Activated CD8-positive, alpha-beta memory T cell treated with anti-CD3 and anti-CD28 coated beads, Interleukin-2, amount 50 U/mL, for 24 hours (primary cell): ENCODE measurements around the gene MTFMT.
A peak's percentile ranks its signal among the peaks of the same experiment; 100 is the strongest.
"Not testable (repeated sequence)": the region's sequence is repeated elsewhere in the genome, so short reads cannot be mapped to it uniquely, and the experiment has no call there.

Source experiments
- DNase-seq: peaks from one replicate; pipeline ENCODE4 v3.0.0-alpha.2; 2020; ENCODE audit errors: extremely low read depth

Gene MTFMT

DNA sequence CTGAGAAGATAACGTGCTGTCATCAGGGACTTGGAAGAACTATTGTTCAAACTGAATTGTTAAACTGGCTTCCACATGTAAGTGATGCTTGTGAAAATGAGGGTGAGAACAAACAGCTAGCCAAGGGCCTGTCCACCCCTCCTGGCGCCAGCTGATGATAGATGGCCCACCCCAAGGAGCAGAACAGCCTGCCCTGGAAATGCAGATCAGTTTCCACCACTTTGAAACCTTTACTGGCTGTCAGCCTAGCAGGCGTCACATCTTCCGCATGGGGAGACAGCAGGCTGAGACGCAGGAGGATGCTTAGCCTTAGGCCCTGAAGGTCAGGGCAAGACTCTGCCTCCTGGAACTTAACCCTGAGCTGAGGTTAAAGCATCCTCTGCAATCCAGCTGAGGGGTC is 9.4 kb upstream of the MTFMT start:
- no peak for DNase-seq

DNA sequence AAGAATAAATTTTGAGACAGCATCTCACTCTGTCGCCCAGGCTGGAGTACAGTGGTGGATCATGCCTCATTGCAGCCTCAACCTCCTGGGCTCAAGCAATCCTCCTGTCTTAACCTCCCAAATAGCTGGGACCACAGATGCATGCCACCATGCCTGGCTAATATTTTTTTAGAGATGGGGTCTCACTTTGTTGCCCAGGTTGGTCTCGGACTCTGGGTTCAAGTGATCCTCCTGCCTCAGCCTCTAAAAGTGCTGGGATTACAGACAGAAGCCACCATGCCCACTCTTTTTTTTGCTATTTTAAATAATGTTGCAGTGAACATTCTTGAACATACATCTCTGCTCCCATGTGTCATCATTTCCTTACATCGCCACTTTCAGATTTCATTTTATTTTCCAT is 9.0 kb upstream of the MTFMT start:
- no peak for DNase-seq

DNA sequence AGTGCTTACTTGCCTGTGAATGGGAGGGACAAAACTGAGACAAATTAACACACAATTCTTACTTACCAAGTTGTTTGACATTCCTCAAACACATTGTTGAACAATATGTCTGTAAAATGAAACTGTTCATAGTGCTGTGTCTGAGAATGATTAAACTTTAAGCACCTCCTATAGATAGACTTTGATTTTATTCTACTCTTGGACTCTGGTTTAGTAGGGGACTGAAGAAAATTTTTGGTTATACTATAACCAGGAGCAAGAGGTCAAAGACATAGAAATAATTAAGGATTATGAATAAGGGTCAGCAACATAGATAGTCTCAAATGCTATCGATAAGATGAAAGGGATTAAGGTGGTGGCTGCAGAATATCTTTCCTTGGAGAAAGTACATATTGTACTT is 7.9 kb upstream of the MTFMT start:
- DNase-seq = no peak

DNA sequence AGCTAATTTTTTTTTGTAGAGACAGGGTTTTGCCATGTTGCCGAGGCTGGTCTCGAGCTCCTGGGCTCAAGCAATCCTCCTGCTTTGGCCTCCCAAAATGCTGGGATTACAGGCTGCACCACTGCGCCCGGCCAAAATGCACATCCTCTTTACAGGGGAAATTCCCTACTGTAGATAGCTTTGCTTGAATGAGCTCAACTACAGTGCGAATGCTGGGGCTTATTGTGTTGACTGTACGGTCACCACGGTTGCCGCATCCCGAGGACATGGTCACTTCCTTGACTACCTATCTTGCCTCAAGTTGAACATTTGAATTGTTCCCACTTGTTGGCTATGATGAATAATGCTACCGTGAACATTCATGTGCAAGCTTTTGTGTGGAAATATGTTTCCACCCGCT is 5.3 kb upstream of the MTFMT start:
- DNase-seq = no peak

DNA sequence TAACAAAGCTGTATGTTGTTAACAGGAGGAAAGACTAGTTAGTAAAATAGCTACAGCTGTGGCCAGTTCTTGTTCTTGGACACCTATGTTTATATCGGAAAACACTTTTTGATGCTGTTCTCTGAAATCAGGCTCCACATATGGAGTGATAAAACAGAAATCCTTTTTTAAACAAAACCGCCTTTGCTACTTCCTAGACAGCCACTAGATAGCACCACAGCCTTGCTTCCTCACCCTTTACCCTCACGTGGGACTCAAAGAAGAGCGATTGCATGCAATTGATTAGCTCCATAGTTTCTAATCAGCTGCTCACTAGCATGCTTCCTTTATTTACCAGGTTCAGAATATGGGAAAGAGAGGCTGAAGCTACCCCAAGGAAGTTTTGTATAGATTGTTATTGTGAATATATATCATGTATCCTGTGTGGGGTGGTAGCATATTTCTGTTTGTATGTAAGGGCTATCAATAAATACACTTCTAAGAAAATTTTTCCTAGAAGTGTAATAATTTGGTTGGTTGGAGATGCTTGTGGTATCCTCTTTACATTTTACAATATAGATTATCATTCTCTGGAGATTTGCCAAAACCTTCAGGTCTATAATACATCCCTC is 4.3 kb upstream of the MTFMT start:
- no peak for DNase-seq

DNA sequence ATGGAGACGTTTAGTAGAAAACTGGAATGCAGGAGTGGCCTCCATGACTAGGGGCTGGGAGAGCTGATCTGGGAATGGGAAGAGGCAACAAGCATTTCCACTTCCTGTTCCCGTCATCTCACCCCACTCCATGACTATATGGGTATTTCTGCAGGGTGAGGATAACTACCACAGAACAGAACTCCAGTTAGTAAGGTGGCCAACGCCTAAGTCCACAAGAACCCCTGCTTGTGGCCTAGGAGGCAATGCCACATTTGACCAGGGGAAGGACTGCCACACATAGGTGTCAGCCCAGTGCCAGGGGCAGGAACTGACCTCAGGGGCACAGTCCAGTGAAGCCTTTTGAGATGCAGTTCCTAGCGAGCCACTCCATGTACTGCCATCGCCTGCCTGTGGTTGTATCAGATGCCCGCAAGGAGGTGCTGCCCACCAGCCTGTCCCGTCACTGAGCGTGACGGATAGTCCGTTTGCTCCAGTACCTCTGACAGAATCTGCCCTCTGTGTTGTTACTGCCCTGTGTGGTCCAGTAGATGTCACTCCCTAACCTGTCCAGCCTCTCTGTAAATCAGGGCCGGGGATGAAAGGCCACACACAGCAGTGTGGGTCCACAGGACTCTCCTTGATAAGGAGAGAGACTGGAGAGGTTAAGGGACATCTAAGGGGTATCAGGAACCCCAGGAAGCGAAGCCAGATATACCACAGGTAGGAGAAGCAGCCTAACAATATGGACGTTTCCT is 3.5 kb upstream of the MTFMT start:
- no peak for DNase-seq

DNA sequence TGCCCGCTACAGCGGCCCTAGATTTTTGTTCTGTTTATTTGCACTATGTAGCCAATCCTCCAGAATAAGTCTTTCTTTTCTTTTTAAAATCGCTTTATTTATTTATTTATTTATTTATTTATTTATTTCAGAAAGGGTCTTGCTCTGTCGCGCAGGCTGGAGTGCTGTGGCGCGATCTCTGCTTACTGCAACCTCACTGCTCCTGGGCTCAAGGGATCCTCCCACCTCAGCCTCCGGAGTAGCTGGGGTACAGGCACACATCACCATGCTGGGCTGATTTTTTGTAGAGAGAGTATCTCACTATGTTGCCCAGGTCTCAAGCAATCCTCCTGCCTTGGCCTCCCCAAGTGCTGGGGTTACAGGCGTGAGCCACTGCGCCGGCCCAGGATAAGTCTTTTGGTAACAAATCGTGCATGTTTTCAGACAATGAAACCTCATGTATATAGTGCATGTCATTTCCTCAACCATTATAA is 333 bp upstream of the MTFMT start:
- no peak for DNase-seq

DNA sequence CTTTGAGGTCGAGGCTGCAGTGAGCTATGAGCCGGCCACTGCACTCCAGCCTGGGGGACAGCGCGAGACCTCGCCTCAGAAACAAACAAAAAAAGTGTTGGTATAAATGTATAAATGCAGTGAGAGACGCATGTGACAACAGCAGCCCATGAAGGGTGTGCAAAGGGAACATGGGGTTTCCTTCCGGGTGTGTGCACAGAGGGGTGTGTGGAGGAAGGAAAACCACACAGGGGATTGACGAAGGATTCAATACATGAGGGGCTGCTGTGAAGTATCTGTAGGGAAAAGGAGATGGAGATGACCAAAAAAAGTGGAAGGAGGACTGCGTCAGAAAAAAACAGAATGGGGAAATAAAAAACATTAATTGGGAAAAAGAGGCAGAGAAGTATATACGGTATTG is 1.1 kb downstream of the MTFMT start:
- DNase-seq = no peak

DNA sequence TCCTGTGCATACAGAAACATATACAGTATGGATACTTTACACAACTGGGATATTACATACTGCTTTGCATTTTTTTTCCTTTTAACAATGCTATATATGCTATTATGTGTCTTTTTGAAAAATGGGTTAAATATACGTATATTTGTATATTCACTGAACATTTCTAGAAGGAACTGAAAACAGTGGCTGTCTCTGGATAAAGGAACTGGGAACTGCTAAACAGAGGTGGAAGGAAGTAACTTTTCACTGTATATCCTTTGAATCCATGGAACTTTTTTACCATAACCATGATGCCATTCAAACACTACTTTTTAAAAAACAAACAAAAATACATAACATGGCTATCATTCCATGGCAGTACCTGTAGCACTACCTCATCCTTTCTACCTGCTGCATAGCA is 1.8 kb downstream of the MTFMT start:
- DNase-seq = no peak

DNA sequence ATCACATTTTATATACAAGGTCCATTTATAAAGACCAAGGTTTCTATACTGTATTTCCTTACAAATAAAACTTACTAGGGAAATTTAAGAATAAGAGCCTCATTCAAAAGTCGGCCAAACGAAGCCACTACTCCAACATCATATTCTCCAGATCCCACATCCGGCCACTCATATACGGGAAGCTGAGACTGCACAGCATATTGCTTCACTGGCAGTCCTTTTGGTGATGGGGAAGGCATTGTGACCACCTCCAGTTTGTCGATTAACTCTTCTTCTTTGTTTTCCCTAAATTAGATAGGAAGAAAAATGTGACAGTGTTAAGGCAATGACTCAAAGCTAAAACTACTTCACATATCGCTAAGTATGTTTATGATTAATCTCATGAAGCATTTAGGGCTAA is 2.7 kb downstream of the MTFMT start:
- no peak for DNase-seq

DNA sequence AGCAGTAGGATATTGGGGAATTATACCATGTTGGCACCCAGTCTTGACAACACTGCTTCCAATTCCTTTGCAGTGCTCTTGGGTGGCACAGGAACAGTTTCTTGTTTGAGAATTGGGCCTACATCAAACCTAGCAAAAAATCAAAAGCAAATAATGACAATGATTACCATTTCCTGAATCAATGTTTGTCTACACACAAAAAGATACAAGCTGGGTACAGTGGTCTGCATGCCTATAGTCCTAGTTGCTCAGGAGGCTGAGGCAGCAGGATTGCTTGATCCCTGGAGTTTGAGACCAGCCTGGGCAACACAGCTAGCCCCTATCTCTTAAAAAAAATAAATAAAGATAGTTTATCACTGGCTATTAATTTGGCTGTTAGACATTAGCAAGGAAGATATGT is 8.0 kb downstream of the MTFMT start:
- no peak for DNase-seq

DNA sequence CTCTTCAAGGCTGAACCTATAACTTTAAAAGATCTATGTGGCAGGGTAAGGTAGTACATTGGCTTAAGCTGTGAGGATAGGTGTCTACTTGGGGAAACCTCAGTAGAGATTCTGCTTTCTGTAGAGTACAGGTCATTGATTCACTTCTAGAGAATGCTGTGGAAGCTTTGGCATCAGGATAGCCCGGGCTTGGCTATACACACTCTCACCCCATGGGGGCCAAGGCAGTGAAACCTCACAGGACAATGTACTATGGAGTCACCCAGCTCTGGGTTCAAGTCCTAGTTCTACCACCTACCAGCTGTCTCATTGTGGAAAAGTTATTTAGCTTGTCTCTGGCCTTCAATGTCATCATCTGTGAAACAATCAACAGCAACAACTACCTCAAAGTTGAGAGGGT is 9.0 kb downstream of the MTFMT start:
- DNase-seq = no peak

DNA sequence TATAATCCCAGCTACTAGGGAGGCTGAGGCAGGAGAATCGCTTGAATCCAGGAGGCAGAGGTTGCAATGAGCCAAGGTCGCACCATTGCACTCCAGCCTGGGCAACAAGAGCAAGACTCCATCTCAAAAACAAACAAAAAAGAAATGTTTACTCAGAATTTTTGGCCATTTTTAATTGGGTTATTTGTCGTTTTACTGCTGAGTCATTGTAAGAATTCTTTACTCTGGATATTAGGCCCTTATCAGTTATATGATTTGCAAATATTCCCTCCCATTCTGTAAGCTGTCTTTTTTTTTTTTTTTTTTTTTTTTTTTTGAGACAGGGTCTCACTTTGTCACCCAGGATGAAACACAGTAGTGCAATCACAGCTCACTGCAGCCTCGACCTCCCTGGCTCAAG is 18.2 kb downstream of the MTFMT start:
- DNase-seq = not testable (repeated sequence)

DNA sequence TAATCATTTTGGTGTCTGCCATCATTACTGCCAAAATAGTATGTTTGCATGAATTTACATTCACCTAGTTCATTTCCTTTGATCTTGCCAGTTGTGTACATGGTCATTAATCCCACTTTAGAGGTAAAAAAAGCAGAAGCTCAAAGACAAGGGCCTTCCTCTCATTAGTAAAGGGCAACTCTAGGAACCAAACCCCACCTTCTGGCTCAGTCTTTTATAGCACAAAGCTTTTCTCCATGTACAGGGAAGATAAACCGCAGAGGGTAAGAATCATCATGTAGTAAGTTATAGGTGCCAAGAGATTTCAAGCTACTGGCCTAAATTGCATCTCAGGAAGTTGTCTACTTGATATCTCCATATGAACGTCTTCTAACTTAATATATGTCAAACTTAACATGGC is 20.5 kb downstream of the MTFMT start:
- no peak for DNase-seq

DNA sequence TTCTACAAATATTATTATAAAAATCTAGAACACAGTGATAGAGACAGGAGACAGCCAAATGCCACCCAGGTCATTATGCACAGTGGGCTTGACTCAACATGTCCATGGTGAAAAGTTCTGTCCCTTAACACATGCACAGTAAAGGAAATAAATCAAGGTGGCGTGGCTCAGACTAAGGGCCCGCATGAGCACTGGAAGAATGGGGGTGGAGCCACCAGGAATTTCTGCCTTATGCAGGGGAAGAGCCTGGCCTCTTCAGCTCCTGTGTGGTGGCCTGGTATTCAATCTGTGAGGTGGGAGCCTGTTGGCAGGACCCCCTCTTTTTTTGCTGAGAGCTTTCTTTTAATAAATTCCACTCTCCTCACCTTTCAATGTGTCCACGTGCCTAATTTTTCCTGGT is 22.6 kb downstream of the MTFMT start:
- DNase-seq = no peak

DNA sequence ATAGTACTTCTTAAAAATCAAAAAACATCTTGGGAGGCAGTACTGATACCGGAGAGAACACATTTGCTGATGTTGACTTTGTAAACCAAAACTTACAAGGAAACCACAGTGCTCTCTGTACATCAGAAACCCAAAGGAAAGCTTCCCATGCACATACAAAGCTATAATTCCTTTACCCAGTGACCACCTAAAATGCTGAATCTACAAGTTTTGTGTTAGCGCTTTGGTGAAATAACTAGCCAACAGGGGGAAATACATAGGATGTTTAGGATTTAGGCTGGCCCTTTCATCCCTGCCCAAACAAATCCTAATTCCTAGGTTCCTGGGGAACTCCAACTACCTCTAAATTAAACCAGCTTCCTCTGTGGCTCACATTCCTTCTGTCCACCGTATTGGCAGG is 24.4 kb downstream of the MTFMT start:
- DNase-seq = no peak

DNA sequence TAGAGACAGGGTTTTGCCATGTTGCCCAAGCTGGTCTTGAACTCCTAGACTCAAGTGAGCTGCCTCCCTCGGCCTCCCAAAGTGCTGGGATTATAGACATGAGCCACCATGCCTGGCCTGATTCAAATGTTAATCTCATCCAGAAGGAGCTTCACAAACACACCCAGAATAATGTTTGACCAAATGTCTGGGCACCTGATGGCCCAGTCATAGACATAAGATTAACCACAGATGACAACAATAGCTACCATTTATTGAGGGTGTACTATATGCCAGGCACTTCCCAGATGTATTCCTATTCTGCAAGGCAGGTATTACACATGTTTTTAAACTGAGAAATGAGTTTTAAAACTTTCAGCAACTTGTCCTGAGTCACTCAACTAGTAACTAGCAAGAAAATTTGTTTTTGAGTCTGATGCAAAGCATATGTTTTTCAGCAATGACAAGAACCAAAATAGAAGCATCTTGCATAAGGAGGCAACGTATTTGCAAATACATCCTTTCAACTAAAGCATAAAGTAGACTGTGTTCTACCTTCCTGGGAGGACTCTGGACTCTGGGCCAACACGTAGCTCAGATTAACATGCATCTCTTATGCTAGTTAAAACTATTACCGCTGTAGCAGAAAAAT is 31.6 kb downstream of the MTFMT start:
- DNase-seq = no peak

DNA sequence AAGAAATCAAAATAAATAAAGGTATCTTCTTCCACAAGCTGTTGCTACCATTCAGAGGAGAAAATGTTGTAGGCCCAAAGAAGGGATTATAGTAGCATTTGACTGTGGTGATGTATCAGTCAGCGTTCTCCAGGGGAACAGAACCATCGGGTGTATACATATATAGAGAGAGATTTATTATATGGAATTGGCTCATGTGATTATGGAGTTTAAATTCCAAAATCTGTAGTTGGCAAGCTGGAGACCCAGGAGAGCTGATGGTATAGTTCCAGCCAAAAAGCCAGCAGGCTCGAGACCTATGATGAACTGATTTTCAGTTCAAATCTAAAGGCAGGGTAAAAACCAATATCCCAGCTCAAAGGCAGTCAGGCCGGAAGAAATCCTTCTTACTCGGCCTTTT is 32.4 kb downstream of the MTFMT start:
- no peak for DNase-seq

DNA sequence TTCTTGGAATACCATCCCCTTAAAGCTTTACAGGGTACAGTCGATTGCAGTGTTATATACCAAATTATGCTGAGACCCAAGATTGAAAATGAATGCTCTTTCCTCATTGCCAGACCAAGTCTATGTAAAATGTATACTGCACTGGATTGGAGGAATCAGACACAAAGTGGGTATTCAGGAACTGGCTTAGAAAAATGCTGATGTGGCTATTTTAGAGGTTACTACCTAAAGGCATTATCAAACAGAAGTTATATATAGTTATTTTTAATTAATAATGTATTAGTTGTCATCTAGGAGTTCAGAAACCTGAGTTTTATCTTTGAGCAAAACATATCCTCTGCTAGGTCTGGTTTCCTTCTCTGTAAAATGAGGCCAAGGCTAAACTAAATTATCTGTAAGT is 36.1 kb downstream of the MTFMT start:
- DNase-seq = no peak

DNA sequence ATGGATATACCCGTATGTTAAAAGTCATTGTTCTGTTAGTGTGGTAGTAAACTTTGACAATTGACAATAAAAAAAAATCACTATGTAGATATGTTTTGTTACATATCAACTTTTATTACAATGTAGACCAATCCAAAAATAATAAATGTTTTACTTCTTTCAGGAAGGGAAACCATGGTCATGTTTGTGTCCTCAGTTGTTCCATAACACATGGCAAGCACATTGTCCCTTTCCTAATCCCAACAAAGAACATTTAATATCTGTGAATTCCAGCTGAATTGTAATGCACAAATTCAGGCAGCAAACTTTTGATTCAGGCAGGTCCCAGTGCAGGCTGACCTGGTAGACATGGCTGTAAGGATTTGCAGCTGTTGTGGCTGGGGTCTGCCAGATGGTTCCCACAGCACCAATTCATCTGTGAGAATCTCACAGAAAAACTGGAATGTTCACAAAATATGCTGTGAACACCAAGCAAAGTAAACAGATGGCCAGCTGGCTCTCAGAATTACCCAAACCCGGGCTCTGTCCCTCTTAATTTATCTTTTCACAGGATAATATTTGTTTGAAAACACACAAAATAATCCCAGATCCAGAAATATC is 37.8 kb downstream of the MTFMT start:
- no peak for DNase-seq

DNA sequence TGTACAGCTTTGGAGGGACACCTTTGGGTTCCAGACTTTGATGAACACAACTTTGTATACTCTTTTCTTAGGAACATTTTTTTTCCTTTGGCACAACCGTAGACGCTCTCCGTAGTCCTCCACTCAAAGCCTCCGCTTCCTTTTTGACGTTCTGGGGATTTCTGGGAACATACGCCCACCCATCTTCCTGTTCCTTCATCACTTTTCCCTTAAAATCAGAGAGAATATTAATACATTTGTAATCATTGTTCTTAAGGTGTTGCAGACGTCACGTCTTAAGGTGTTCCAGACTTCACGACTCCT is 39.3 kb downstream of the MTFMT start:
- DNase-seq = no peak

DNA sequence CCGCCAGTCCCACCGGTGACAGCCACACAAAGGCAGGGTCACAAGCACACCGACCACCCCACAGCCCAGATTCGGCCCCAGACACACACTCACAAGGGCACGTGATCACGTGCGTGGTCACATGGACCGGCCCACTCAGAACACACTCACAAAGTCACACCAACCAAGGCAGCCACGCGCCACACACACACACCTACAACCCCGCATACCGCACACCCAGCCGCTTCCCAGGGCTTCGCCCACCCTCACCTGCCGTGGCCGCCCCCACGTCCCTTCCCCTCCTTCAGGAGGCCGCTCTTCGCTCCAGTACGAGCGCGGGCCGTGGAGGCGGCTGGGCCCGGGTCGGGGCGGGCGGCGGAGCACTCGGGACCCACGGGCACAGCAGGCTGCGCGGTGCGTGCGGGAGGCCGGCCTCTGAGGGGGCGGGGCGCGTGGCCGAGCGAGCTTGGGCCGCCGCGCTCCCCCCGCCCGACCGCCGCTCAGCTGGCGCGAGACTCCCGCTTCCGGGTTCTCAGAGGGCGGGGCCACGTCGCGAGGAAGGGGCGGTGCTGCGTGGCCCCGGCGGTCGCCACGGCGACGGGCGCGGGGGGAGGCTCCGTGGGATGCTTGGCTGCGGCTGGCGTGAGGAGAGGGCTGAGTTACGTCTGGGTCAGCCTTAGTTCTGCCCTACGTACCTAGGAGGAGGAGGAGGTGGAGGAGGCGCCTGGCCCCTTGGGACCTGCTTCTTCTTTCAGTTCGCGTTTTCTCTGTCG is 39.8 kb downstream of the MTFMT start, which contains the start of gene SPG21:
SPG21 (minus strand) TSS at position 499 of the 752 bp plus-strand sequence. CDS start 6,345 bp downstream, outside the sequence.
- peak; percentile 75 for DNase-seq
